Activated T-cell treated with anti-CD3 and anti-CD28 coated beads for 1 hour (primary cell): ENCODE measurements around the gene SMYD4.
"Not testable (repeated sequence)": the region's sequence is repeated elsewhere in the genome, so short reads cannot be mapped to it uniquely, and the experiment has no call there.

Experiments used
- DNase-seq: peaks from one replicate; pipeline ENCODE4 v3.0.0-alpha.2; 2020; ENCODE audit warnings: low read depth

The SMYD4 gene, protein sequence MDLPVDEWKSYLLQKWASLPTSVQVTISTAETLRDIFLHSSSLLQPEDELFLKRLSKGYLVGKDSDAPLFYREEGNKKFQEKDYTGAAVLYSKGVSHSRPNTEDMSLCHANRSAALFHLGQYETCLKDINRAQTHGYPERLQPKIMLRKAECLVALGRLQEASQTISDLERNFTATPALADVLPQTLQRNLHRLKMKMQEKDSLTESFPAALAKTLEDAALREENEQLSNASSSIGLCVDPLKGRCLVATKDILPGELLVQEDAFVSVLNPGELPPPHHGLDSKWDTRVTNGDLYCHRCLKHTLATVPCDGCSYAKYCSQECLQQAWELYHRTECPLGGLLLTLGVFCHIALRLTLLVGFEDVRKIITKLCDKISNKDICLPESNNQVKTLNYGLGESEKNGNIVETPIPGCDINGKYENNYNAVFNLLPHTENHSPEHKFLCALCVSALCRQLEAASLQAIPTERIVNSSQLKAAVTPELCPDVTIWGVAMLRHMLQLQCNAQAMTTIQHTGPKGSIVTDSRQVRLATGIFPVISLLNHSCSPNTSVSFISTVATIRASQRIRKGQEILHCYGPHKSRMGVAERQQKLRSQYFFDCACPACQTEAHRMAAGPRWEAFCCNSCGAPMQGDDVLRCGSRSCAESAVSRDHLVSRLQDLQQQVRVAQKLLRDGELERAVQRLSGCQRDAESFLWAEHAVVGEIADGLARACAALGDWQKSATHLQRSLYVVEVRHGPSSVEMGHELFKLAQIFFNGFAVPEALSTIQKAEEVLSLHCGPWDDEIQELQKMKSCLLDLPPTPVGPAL

DNA sequence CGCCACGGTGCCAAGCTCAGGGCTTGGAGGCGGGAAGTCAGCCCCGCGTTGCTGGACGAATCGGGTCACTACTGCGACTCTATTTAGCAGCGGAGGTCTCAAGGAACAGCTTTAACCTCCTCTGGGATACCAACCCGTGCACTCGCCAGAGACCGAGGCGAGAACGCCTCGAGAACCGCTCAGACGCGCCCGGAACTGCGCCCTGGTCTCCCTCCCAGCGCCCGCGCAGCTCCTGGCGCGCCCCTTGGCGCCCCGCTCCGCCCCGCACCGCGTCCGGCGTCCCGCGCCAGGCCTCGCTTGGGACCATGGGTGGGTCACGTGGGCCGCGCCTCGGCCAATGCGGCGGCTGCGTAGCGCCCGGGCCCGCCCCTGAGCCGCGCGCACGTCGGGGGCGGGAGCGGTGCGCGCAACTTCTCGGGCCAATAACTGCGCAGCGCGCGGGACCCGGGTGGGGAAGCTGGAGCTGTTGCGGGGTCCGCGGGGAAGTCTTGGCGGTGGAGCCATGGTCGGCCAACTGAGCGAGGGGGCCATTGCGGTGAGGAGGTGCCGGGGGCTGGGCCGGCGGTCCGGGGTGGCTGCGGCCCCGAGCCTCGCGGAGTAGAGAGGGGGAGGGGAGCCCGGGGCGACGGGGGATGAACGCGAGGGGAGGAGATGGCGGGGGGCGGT, at the start of gene SMYD4, which contains the start of gene RPA1:
TSS of gene SMYD4 (minus strand) at position 311 of the 666 bp plus-strand sequence. CDS start 1,908 bp downstream, outside the sequence.
TSS of gene RPA1 (plus strand) at position 414 of the 666 bp plus-strand sequence. CDS start at position 503, 89 bp downstream.
- peak; percentile 78 for DNase-seq

DNA sequence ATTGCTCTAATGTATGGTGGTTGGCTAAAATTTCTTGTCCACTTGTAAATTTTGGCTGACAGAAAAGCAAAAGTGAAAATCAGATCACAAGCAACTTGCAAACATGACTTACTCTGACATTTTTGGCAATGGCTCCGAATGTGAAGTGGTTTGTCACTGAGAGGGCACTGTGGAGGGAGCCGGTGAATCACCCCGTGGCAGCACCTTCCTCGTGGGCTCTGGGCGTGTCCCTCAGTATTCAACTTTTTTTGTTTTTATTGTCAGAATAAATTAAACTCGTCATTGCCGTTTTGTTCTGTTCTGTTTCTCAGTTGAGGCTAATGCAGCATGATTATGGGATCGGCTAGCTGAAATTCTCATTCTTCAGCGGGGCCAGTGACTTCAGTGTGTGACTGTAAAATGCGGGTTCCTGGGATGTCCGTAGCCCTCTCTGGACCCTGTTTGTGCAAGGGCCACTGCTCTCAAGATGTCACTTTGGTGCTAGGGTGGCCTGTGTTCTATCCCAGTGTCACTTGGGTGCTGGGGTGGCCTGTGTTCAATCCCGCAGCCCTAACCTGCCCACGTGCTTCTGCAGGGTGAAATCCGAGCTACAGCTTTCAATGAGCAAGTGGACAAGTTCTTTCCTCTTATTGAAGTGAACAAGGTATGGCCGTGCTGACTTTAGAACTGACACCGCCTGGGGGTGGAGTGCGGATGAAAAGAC, 48.9 kb upstream of the SMYD4 start:
- no peak for DNase-seq

DNA sequence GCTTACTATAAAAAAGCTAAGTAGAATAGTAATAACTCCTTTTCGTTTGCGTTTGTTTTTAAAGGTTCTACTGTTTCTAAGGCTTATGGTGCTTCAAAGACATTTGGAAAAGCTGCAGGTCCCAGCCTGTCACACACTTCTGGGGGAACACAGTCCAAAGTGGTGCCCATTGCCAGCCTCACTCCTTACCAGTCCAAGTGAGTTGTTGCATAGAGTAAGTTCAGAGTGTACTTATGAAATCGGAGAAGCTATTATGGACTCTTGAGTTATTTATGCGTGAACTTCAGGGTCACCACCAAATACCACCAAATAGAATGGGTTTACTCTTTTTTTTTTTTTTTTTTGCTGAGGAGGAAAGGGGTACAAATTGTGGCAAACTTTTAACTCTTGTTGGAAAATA, 45.9 kb upstream of the SMYD4 start:
- no peak for DNase-seq

DNA sequence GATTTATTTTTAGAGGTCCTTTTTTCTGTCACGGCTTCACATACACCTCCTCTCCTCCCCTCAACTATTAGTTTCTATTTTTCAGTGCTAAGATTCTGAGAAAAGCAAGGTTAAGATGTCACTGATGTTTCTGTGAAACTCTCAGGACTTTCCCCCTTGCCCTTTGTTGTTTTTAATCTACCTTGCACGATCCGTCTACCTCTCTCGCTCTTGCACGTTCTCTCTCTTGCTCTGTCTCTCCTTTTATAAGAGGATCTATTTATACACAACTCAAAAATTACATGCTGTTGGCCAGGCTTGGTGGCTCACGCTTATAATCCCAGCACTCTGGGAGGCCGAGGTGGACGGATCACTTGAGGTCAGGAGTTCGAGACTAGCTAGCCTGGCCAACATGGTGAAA, 43.7 kb upstream of the SMYD4 start:
- no peak for DNase-seq

DNA sequence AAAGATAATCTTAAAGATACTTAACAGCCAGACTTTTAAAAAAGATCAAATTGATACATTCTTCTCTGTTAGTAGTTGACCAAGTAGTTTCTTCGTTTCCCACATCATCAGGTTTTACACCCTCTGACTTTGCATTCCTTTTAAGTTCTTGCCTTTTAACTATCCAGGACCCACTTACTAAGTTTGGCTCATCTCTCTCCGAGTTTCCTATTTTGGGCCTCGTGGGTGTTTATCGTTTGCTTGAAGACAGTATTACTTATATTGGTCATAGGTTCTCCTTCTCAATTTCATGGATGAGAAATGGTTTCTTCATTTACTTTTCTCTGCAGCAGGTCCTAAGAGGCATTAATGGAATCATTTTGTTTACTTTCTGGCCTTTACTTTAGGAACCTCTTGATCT, 43.3 kb upstream of the SMYD4 start:
- DNase-seq = no peak

DNA sequence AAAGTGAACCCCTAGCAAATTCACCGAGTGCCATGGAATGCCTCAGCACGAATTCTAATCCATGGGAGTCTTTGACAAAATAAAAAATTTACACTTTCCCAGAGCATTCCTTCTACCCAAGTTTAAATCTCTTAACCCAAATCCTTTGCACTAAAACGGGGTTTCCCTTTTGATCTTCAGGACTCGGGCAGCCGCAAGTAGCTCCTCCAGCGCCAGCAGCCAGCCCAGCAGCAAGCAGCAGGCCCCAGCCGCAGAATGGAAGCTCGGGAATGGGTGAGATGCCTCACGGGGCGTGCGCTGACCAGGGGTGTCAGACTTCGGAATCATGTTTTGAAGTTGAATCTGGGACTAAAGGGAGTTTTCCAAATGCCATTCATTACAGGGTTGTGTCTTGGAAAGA, 42.6 kb upstream of the SMYD4 start:
- DNase-seq = no peak

DNA sequence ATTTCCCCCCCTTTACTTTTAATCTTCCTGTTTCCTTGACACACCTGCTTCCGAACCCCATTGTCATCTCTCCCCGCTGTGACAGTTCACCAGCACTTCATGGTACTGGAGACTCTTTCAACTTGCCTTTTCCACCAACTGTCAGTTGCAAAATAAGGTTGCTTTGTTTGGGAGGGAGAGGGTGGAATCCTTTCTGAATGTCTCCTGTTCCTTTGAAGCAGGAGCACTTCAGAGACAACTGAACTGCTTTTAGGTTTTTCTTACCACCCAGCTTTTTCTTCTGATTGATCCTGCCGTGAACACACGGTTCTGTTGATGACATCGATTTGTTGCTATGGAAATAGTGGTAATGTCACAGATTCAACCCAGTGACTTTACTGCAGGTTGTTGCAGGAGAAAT, 42.1 kb upstream of the SMYD4 start:
- no peak for DNase-seq

DNA sequence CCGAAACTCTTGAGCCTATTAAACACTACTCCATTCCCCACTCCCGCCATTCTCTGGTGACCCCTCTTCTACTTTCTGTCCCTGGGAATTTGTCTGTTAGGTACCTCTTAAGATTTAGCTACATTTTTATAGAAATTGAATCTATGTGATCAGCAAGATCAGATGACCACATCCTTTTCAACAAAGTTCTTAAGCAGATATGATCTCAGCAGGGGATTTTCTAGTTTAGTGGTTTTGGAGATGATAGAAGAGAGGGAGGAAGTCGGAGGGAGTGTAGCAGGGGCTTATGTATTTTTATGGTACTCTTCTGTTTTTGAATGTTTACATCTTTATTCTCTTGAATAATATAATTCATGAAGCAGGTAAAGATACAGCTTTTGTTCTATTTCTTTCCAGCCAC, 40.9 kb upstream of the SMYD4 start:
- DNase-seq = no peak

DNA sequence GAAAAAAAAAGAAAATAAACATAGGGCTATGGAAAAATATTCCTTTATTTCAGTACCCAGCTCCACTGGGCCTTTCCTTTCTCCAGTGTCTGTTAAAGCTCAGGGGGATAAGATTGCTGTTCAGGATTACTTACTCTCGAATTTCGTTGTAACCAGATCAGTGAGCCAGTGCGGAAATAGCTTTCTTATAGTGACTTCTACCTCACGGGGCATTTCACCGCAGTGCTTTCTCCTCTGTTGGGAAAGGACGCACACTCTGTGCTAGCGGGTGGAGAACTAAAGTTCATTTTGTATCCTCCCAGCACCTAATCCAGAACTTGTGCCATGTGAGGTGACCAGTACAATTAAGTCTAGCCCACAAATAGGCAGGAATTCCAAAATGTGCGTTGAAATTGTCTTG, 38.4 kb upstream of the SMYD4 start:
- no peak for DNase-seq

DNA sequence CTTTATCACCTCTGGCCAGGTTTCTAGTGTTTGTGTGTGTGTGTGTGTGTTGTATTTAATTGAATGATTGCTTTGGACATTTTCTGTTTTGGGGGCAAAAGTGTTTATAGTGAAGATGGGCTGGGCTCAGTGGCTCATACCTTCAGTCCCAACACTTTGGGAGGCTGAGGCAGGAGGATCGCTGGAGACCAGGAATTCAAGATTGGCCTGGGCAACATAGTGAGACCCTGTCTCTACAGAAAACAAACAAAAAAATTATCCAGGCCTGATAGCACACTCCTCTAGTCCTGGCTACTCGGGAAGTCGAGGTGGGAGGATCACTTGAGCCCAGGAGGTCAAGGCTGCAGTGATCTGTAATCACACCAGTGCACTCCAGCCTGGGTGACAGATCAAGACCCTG, 37.6 kb upstream of the SMYD4 start:
- DNase-seq = no peak

DNA sequence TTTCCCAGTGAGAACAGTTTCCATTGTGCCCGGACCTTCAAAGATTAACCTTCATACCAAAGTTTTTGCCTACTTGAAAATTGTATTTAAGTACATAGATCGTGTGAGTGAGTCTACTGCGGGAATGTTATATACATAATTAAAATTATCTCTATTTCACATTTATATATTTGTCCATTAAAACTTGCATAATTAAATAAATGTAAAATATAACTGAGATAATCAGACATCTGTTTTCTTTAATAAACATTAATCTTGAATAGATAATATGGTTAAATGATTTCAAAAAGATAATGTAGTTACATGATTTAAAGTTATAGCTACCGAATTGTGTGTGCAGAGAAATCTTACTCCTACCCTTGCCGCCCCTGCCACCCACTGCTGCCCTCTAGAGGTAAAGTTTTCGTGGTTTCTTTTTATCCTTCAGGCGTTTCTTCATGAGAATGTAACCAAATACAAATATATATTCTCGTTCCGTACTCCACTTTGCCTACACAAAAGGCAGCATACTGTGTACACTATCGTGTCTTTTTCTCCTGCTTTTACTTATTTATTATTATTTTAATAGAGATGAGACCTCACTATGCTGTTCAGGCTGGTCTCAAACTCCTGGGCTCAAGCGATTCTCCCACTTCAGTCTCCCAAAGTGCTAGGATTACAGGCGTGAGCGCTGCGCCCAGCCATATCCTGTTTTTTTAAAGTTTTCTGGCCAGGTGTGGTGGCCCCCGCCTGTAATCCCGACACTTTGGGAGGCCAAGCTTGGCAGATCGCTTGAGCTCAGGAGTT, 35.7 kb upstream of the SMYD4 start:
- DNase-seq = peak; percentile 44

DNA sequence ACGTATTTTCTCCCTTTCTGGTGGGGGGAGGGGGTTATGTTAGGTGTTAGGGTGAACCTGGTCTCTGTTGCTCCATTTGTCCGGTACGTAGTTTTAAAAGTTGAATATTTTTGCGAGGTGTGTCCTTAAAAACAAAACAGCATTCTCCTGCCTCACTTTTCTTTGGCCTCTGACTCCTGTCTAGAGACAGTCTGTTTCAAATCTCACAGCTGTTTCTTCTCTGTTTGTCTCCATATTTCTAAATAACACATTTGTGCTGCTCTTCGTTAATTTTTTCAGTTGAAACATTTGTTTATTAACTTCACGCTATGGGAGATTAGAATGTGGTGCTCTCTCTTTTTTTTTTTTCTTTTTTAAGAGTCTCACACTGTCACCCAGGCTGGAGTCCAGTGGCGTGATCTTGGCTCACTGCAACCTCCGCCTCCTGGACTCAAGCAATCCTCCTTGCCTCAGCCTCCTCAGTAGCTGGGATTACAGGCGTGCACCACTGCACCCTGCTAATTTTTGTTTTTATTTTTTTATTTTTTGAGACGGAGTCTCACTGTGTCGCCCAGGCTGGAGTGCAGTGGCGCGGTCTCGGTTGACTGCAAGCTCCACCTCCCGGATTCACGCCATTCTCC, 31.8 kb upstream of the SMYD4 start:
- DNase-seq = no peak

DNA sequence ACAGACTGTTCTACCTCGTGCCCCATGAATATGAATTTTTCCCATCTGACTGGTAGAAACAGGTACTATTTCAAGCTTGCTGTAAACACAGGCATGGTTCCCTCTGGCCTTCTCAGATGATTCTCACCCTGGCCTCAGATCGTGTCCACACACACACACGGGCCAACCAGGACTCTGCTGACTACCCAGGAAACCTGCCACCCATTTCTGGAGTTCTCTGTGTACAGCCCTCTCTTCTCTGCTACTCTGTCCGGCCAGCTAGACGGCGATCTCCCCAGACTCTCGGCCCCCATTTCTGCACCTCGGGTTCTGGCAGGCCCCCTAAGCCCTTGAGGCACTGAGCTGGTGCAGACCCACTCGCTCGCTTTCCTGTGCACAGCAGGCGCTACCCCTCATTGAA, 31.3 kb upstream of the SMYD4 start:
- no peak for DNase-seq

DNA sequence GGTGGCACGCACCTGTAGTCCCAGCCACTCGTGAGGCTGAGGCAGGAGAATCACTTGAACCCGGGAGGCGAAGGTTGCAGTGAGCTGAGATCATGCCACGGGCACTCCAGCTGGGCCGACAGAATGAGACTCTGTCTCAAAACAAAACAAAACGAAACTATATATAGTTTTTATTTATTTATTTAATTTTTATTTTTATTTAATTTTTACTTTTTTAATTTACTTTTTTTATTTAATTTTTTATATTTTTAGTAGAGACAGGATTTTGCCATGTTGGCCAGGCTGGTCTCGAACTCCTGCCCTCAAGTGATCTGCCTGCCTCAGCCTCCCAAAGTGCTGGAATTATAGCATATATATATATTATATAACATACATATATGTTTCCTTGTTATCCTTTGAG, 26.8 kb upstream of the SMYD4 start:
- DNase-seq = not testable (repeated sequence)

DNA sequence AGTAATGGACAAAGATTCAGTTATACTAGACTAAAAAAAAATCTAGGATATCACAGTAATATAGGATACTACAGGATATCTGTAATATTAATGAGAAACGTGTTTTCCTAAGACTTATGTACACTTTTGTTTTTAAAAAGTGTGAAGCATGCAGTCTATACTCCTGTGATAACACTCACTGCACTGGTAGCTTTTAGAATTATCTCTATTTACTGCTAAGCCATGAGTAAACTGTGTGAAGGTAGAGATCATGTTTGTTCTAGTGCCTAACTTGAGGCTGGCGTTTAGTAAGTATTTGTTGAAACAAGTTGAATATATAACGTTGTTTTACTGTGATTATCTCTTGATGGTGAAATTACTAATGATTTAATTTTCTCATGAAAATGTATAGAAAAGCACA, 24.0 kb upstream of the SMYD4 start:
- no peak for DNase-seq

DNA sequence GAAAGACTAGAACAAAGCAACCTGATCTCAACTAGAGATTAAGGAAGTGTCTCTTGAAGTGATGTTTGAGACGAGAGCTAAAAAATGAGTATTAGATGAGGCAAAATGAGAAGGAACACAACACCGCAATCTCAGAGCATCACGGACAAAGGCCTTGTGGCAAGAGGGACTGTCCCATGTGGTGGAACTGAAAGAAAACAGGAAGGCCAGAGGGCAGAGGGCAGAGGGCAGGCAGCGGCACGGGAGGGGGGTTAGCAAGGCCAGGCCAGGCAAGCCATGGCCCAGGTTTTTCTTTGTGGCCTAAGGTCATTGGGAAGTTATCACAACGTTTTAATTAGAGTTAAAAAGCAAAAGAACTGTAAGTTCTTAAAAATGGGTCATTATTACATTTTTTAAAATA, 22.6 kb upstream of the SMYD4 start:
- no peak for DNase-seq

DNA sequence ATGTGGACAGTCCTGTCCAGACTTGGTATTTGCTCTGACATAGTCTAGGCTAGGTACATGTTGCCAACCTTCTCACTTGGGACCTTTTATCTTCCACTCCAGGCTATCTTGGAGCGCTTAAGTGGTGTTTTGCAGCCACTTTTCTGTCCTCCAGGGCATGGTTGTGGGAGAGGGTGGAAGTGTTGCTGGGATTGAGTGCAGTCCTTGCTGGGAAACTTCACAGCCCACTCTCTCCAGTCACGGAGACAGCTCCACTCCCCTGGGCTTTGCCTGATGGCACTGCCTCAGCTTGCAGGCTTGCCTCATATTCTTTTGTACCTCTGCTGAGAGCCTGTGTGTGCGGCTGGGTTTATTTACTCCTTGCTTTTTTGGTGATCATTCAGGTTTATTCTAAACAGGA, 17.5 kb upstream of the SMYD4 start:
- DNase-seq = no peak

DNA sequence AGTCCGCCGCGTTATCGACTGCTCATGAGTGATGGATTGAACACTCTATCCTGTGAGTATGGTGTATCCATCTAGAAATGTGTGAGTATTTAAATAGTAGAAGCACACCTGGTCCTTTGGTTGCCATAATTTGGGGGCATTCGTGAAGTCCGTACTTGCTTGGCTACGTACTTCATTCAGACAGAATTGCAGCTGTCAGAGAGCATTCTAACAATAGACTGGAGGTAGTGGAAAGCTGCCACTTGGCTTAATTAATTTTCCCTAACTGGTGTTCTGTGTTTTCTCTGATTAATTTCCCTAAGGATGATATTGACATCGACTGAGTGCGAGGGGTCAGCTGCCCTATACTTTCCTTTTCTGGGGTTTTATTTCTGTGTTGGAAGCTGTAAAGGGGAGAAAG, 14.2 kb upstream of the SMYD4 start:
- no peak for DNase-seq

DNA sequence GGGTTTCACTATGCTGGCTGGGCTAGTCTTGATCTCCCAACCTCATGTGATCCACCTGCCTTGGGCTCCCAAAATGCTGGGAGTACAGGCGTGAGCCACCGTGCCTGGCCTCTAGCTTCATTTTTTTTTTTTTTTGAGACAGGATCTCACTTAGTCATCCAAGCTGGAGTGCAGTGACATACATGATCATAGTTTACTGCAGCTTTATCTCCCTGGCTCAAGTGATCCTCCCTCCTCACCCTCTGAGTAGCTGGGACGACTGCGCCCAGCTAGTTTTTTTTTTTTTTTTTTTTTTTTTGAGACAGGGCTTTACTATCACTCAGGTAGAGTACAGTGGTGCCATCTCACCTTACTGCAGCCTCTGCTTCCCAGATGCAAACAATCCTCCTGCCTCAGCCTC, 9.8 kb upstream of the SMYD4 start:
- no peak for DNase-seq

DNA sequence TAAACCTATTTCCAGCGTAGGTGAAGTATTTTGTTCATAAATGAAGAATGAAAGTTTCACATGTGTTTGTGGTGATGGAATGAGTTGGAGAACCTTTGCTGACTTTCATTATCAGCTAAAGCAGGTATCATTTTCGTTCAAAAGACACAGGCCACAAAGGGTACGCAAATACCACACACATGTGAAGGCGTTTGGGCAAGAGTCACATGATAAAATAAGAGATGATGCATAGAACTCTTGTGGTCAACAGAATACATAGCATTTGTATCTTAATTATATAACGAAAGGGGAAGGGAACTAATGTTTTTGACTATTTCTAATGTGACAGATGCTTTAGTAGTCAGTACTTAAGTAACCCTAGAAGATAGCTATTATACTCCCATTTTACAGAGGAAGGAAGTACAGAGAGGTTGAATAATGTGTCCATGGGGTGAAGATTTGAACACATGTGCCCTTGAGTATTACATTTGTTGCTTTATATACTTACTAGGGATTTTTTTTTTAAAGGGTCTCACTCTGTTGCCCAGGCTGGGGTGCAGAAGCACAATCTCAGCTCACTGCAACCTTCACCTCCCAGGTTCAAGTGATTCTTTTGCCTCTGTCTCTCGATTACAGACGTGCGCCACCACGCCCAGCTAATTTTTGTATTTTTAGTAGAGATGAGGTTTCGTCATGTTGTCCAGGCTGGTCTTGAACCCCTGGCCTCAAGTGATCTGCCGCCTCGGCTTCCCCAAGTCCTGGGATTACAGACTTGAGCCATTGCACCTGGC, 4.9 kb upstream of the SMYD4 start:
- DNase-seq = no peak
